Measurements from ENCODE around the gene DNAJC18. TPM values are rescaled to one million over a fixed set of nuclear protein-coding genes. Genes with fewer than 3 reads are reported as not detected.

DNAJC18 gene
- total and polyA plus RNA-seq, 2 of the 4 experiments (the other 2 are of a cell fraction): 8.5 to 11.1 TPM

GRCh38 chr5:139451878-139452660 is 12.7 kb upstream of the DNAJC18 start:
- Histone ChIP-seq H2BK20ac (ENCODE audit: low read depth, low read length) (0 out of 2 replicates have a peak overlapping the region, but pooled peaks have one; percentile 35), H3K18ac (ENCODE audit: low read depth, low read length) (no peak overlapping the region), H3K4ac (ENCODE audit: low read depth, low read length) (no peak overlapping the region; the same call in 1 of the 2 replicates), H4K5ac (ENCODE audit: low read depth, low read length) (no peak overlapping the region), H3K4me2 (ENCODE audit: low read depth, low read length) (no peak overlapping the region), H3K56ac (ENCODE audit: extremely low read depth, insufficient read depth, low read length) (no peak overlapping the region), H3K79me1 (ENCODE audit: low read depth in 1 of 2, low read length in 2 of 2) (no peaks in the 10 kb centered on the region), H3K27ac (ENCODE audit: insufficient read depth, low read length) (no peak overlapping the region), H3K4me3 (ENCODE audit: insufficient read depth, low read depth, low read length) (no peak overlapping the region), H3K9ac (ENCODE audit: low read depth, low read length) (no peak overlapping the region), H3K36me3 (ENCODE audit: control insufficient read depth, insufficient read depth, low read length) (no peaks in the 10 kb centered on the region), H3K23ac (ENCODE audit: low read depth, low read length) (no peak overlapping the region), H2AFZ (replicated peaks; ENCODE audit: low read length, poor library complexity) (peak overlapping the region; percentile 21), H3K9me1 (ENCODE audit: insufficient read depth, low read length) (peaks cover 25% of the 10 kb centered on the region), H4K91ac (ENCODE audit: insufficient read depth, low read depth, low read length) (no peak overlapping the region), H4K20me1 (ENCODE audit: insufficient read depth, low read length) (no peaks in the 10 kb centered on the region), H3K9me3 (ENCODE audit: control insufficient read depth, insufficient read depth, low read length) (no peaks in the 10 kb centered on the region), H2BK5ac (ENCODE audit: low read depth, low read length, poor library complexity, severe bottlenecking) (peak overlapping the region; percentile 93), H4K8ac (ENCODE audit: low read depth in 2 of 2, low read length in 2 of 2) (no peak overlapping the region), H2BK15ac (ENCODE audit: low read depth, low read length) (peak overlapping the region; percentile 68; the same call in 2 of the 3 replicates), H2AK5ac (ENCODE audit: low read depth, low read length) (peak overlapping the region; percentile 93), H2AK9ac (replicated peaks; ENCODE audit: low read depth, low read length, poor library complexity) (peak overlapping the region; percentile 55), H3K4me1 (ENCODE audit: control insufficient read depth, insufficient read depth, low read length) (no peaks in the 10 kb centered on the region; the same call in 1 of the 2 replicates), H2BK120ac (ENCODE audit: low read depth, low read length) (peak overlapping the region; percentile 8; the same call in 1 of the 2 replicates), H3K14ac (replicated peaks; ENCODE audit: low read depth, low read length) (peak overlapping the region; percentile 45; the same call in 1 of the 2 replicates), H3K27me3 (ENCODE audit: control insufficient read depth, insufficient read depth, low read length) (no peaks in the 10 kb centered on the region)
- DNase-seq: no peak
- TF ChIP-seq BHLHE40 (IDR thresholded peaks at IDR 0.05; ENCODE audit: low read depth, low read length): no peak
- no peak for TF ChIP-seq CTCF (conservative IDR thresholded peaks at IDR 0.05; ENCODE audit: low read depth, low read length)
- TF ChIP-seq USF2 (IDR thresholded peaks at IDR 0.05; ENCODE audit: low read depth, low read length): no peak
- TF ChIP-seq MAFK (IDR thresholded peaks at IDR 0.05; ENCODE audit: low read depth, low read length): no peak
- no peak for TF ChIP-seq RFX5 (IDR thresholded peaks at IDR 0.05; ENCODE audit: low read depth, low read length)
- no peak for TF ChIP-seq MAZ (IDR thresholded peaks at IDR 0.05; ENCODE audit: borderline replicate concordance, low read depth, low read length)
- TF ChIP-seq RAD21 (IDR thresholded peaks at IDR 0.05; ENCODE audit: low read length): no peak
- in situ Hi-C loops (cut with MboI; ENCODE audit: low sequenced_read_pairs) (no loop called here), intact Hi-C loops (cut with micrococcal nuclease) (no loop called here), dilution Hi-C loops (cut with HindIII; ENCODE audit: low sequenced_read_pairs, unreplicated experiment) (no loop called here)
- ChIA-PET CTCF (no interaction called here), POLR2A (ENCODE audit: unreplicated experiment) (no interaction called here)
- ATAC-seq (ENCODE audit: low read depth): no peak
- WGBS, 2 experiments (ENCODE audit: extremely low coverage in 2 of 2, insufficient read length in 1 of 2): 62 to 100% methylated on average over 1 to 3 of the region's 3 CpGs
- no TSS peak for BruUV-seq (replicated peaks)
